Limb (tissue), 2 donors: Measurements from ENCODE around the gene CHST8.
"Not testable (repeated sequence)": the region's sequence is repeated elsewhere in the genome, so short reads cannot be mapped to it uniquely, and the experiment has no call there.

ENCODE experiments used
- DNase-seq, 2 donors: peaks; one replicate each; pipeline ENCODE4 v3.0.0-alpha.2; 2016; ENCODE audit errors: extremely low spot score in 2 of 2

Gene CHST8

DNA sequence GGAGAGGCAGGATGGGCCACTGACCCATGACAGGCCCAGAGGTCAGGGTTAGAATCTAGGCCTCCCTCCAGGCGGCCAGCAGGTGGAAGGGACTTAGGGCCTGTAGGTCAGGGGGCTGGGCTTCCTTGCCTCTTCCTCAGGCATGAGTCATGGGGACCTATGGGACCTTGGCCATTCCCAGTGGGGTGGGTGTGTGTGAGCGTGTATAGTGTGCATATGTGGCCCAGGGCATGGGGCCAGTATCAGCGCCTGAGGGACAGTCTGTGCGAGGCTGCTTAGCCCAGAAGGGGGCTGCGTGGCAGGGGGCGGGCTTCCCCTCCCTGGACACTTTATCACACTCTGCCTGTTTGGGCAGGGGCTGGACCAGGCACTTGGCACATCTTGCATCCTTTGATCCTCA lies 188.2 kb downstream of the CHST8 start:
- no peak for DNase-seq

DNA sequence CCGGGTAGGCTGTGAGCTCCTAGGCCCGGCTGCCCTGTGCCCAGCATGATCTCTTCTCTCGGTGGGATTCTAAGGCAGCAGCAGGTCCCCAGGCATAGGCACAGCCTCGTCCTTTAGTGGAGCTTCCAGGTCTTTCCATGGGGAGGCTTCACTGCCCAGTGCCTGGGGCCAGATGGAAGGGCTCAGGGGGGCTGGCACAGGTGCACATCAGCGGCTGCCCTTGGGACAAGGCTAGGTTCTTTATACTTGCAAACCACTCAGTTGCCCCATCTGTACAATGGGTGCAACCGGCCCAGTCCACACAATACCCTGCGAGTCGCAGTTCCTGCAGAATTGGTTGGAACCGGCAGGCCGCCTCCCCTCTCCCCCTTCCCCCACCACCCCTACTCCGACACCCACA lies 189.1 kb downstream of the CHST8 start:
- DNase-seq: no peak

DNA sequence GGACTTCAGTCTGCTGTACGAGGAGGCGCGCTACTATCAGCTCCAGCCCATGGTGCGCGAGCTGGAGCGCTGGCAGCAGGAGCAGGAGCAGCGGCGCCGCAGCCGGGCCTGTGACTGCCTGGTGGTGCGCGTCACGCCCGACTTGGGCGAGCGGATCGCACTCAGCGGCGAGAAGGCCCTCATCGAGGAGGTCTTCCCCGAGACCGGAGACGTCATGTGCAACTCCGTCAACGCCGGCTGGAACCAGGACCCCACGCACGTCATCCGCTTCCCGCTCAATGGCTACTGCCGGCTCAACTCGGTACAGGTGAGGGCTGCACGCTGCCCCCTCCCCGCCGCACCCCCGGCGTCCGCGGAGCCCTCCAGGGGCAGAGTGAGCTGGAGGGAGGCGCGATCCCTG lies 189.5 kb downstream of the CHST8 start:
- no peak for DNase-seq

DNA sequence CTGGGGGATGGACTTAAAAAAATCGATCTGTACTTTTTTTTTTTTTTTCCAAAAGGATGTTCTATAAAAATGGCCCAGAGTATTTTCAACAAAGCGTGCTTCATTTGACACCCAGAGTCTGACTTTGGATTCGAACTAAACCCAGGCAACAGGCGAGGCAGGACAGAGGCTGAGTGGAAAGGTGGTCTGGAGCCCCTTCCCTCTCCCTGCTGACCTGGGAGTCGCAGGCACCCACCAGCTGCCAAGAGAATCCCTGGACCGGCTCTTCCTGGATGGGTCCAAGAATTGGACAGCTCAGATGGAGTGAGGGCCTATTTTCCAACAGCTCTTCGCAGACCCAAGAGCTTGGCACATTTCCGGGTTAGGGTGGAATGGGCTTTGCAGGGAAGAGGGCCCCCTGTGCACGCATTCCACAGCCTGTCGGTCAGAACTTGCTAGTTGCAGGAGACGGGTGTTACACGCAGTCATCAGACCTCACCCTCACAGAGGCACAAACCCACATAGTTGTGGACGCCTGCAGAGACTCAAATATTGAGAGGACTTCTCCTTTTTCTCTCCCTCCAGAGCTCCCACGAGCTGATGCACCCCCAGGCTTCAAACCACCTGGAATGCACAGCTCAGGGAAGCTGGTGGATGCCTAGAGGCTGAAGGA lies 190.1 kb downstream of the CHST8 start:
- no peak for DNase-seq

DNA sequence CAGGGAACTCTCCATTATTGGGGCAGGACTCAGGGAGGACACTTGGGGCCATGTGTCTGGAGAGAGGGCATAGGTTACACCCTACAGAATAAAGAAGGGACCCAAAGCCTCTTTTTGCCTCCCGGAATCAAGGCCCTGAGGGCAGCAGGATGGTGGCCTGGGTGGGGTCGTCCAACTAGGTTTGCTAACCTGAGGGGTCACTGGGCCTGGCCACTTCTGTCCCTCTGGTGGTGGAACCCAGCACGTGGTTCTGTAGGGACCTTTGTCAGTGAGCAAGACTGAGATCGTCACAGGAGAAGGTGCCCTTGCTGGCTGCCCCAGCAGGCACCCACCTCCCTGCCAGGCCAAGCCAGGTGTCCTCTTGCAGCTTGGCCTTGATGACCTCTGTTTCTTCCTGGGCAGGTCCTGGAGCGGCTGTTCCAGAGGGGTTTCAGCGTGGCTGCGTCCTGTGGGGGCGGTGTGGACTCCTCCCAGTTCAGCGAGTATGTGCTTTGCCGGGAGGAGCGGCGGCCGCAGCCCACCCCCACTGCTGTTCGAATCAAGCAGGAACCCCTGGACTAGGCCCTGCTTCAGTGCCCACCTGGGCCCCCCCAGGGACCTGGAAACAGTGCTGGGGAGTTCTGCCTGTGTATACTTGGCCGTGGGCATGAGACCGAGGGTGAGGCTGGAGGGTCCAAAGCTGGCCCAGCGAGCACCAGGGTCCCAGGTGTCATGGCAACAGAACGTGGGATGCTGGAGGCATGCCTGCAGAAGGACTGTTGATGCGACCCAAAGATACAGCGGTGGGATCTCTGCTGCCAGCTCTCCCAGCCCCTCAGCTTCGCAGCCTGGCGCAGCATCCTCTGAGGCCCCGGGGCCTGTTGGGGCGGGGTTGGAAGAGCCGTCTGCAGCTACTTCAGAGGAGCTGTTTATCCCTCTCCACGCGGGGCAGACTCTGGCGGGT lies 190.9 kb downstream of the CHST8 start:
- DNase-seq: no peak

DNA sequence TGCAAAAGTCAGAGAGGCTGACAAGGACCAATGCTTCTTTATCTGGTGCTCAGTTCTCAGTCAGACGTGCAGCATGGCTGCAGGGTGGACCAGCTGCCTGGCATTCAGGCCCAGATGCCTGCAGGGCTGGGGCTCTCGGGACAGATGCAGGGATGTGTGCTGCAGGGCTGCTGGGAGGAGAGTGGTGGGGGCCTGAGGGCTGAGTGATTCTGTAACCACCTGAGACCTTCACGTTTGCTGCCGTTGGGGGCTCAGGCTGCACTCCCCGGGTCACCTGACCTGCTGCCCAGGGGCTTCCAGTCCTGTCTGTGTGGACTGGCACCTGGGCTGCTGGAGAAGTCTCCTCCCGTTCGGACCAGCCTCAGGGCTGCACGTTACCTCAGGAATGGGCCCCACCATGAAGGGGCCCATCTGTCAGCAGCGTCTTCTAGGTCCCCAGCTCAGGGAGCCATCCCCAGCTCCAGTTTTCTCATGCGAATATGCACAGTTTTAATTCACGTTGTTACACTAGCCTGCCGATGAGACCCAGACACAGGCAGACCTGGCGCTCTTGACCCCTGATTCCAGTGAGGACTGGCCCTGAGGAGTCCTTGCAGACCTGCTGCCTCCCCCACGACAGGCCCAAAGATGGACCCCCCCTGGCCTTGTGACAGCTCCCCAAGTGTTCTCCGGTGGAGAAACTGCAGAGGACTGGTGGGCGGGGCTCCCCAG lies 191.8 kb downstream of the CHST8 start:
- DNase-seq: no peak

DNA sequence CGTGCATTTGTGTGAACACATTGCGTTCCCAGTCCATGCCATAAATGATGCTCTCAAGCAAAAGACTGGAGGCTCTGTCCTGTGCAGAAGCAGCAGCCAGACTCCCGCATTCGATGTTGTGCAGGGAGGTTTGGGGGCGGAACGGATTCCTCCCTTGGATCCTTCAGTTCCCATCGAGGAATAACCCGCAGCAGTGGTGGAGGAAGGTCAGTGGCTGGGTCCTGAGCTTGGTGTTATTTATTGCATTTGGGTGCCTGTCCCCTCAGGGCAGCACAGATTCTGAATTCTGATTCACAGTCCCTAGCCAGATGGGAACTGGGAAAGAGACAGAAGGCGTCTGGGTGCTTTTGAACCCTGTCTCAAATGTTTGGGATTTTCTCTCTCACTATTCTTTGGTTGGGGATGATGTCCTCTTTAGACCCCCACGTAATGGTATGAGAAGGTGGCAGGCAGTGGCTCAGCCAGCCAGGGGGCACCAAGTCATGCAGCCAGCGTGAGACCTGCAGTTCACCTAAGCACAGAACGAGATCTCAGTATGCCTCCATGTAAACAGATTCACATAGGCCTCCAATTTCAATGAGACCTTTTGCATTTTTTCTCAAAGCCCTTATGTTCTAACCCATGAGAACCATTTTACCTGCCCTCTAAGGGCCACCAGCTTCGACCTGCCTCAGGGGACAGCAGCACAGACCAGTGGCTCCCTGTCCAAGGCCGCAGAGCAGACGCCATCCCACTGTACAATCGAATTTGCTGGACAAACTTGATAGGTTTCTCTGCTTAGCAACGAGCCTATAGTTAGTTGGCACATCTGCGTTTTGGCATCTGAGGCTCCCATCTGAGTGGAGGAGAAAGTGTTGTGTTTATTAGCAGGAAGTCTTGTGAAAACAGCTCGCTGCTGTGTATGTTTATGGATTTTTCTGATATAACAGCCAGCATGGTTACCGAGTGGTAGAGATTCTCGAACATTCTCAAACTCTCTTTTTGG lies 192.7 kb downstream of the CHST8 start:
- DNase-seq: no peak

DNA sequence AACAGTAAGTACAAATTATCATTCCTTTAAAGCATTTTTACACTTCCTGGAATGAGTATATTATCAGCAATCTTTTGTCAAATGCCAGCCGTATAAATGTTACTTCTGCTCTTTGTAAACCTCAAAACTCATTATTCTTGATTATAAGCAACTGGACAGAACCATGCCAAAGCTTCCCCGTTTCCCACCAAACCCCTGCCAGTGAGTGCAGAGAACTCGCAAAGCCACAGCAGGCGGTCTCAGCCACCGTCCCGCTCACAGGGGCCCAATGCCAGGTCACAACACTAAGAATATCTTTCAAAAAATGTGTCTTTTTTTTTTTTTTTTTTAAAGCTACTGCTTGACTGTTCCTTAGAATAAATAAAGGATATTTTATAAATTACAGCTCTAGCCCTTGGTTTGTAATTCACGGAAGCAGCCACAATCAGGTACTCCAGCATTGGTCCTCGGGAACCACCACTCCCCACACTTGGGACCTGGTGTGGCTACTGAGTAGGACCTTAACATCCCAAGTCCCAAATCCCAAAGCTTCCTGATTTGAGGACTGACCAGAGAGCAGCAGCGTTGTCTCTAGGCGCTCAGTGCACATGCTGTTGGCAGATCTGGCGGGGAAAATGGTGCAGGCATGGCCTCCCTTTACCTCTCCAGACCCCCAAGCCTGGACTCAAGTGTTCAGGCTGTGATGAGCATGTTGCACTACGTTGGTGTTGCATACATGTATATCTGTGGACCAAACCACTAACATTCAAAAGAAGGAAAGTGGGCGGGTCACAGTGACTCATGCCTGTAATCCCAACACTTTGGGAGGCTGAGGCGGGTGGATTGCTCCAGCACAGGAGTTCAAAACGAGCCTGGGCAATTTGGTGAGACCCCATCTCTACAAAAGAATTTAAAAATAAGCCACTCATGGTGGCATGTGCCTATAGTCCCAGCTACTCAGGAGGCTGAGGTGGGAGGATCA lies 193.9 kb downstream of the CHST8 start:
- DNase-seq: no peak

DNA sequence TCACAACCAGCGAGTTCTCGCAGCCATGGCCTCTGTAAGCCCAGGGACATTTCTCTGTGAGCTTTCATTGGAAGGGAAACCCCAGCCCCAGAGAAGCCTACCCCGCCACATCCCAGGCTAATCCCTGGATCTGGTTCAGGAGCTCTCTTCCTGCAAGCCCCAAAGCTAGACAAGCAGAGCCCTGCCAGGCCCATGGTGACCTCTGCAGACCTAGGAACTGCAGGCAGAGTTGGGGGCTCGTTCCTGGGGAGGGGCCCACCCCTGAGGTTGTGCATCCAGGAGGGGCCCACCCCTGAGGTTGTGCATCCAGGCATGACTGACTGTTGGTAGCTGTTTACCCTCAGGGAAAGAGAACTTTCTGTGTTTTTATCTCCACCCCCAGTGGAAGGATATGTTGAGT lies 196.7 kb downstream of the CHST8 start:
- DNase-seq: no peak

DNA sequence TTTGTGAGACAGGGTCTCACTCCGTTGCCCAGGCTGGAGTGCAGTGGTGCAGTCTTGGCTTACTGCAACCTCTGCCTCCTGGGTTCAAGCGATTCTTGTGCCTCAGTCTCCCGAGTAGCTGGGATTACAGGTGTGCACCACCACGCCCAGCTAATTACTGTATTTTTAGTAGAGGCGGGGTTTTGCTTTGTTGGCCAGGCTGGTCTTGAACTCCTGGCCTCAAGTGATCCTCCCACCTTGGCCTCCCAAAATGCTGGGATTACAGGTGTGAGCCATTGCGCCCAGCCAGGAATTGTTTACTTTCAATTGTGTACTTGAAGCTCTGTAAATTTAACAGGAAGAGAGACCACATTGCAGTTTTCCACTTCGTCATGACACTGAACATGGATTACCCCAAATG lies 197.3 kb downstream of the CHST8 start:
- DNase-seq: not testable (repeated sequence)

DNA sequence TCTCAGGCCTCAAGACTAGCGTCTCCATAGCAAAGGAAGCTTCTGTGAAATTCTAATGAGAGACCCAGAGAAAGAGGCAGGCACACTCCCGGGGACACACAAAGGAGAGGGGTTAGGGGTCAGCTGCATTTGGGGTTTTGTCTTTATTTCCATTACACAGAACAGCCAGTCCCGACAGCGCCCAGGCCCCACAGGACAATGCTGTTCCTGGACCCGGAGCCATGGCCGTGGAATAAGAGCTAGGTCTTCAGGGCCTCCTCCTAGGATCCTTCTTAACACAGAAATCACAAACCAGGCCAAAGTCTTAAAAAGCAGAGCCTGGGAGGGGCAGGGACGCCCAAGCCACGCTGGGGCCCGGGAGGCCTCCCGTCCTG lies 197.7 kb downstream of the CHST8 start:
- DNase-seq: no peak

DNA sequence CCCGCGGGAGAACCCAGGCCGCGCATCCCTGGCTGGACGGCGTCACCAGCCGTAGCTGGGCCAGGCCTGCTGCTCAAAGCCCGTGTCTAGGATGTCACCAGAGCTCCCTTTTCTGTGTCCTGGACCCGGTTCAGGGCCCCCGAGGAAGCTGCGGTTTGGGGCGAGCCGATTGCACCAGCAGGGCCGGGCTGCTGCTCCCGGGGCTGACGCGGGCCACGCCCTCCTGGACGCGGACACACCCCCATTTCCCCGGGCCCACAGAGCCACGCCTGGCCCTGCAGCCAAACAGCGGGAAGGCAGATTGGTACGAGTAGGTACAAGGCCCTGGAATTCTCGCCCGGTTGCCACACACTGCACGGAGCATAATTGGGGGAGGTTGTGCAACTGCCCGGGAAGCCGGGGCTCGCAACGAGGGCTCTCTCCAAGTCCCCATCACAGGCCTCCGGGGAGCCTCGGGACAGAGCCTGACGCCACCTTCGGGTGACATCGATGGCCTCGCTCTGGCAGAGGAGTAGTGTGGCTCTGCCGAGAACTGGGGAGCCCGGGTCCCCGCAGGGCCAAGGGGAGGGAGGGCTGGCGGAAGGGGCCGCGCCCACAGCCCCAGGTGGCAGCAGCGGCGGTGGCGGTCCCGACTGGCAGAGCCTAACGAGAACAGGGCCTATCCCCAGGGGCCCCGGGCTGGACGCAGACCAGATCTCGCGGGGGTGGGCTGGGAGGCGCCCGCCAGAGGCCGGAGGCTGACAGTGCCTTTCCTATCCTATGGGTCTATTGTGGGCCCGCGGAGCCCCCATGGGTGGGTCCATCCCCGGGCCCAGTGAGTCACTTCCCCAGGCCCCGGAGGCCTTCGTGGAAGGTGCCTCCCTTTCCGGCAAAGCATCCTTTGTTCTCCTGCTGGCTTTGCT lies 198.4 kb downstream of the CHST8 start:
- DNase-seq: peak; percentile 15 to 78

DNA sequence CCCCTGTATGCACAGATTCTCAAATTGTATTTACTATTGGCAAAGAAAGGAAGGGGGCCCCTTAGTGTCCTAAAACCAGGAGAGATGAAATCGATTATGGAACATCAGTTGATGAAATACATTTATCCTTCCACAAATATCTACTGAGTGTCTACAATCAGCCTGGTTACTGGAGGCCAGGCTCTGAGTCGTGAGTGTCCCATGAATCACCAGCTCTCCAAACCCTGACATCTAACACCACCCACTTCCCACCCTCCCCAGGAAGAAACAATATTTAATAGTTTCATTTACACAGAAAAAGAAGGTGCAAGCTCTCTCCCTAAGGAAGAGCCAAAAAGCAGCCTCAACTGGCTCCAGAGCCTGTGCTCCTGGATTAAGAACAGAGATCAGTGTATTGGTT lies 200.1 kb downstream of the CHST8 start:
- DNase-seq: no peak
